TTC549 (cell line): ENCODE results near the gene FUS.
"Not testable (repeated sequence)": the region's sequence is repeated elsewhere in the genome, so short reads cannot be mapped to it uniquely, and the experiment has no call there.

ENCODE experiments used
- FAIRE-seq: peaks from 2 replicates; lab custom pipeline; 2012; peaks lifted over from hg19 to GRCh38; lab: Jason Lieb, UNC

FUS gene

DNA sequence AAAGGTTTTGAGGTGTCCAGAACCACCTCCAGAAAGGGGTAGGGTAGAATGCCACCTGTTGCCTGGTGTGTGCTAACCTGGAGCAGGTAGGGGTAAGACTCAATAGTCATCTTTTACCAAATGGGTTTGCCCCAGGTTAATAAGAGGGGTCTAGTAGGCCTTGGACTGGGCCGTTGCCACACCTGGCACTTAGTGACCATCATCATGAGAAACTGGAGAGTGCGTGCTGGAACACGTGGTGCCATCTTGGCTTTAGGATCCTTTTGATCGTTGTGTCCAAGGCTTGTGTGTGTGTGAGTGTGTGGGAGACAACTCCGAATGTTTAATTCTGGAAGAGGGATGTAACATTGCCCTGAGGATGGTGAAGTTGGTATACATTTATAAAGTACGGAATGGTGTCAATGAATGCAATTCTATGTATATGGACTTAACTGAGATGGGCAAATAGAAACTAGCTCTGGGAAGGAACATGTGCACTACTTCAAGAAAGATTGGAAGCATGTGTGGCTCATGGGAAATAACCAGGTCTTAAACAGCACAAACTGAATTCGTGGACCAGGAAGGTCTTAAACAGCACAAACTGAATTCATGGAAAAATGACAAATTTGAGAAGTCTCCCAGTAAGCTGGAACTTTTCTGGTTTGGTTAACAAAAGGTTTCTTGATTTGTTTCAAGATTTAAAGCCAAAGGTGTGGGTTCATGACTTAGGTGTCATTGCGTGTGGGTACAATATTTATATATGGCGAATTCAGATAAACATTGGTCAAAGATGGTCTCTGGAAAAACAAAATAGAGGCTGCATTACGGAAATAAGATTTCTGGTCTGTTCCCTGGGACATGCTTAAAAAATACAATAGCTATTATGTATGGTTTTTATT, 7.2 kb downstream of the FUS start:
- FAIRE-seq, result no peak

DNA sequence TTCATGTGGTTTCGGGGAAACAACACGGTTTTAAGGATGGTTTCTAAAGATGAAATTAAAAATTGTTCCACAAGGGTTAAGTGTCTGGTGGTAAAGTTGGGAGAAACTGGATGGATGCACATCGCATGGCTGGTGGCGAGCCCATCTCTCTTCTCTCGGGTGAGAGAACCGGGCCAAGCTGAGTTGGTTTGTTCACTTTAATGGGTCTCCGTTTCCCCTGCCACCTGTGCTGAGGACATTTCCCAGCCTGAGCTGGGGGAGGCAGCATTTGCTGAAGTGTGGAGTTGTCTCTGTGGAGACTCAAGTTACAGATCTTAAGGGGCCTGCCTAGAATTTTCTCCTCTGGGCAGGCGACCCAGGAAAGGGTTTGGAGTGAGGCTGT, 7.9 kb downstream of the FUS start:
- FAIRE-seq, result no peak

- no peak for FAIRE-seq
Observed at GRCh38 chr16:31188450-31189411, 8.8 kb downstream of the FUS start.

- no peak for FAIRE-seq
Observed at GRCh38 chr16:31189412-31189778, 9.5 kb downstream of the FUS start.

GRCh38 chr16:31190061-31190460, 10.1 kb downstream of the FUS start:
- FAIRE-seq, result no peak

- no peak for FAIRE-seq
Observed at GRCh38 chr16:31190818-31191444, 11.0 kb downstream of the FUS start.

DNA sequence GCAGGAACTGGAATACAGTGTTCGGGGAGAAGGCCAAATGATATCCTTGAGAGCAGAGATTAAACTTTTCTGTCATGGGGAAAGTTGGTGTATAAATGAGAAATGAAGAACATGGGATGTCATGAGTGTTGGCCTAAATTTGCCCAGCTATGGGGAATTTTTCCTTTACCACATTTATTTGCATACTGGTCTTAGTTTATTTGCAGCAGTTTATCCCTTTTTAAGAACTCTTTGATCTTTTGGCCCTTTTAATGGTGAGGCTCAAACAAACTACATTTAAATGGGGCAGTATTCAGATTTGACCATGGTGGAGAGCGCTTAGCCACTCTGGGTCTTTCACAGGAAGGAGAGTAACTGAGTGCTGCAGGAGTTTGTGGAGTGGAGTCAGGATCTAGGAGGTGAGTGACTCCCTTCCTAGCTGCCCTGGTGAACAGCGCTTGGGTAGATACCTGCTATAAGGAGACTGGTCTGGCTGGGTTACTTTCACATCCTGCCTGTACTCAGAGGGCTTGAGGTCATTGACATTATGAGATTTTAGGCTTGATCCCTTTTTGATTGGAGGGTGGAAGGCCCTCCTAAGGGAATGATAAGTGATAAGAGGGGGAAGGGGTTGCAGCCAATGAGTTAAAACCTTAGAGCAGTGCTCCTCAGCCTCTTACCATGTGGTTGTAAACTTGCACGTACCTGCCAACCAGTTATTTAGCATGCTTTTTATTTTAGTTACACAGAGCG, 11.9 kb downstream of the FUS start:
- no peak for FAIRE-seq

DNA sequence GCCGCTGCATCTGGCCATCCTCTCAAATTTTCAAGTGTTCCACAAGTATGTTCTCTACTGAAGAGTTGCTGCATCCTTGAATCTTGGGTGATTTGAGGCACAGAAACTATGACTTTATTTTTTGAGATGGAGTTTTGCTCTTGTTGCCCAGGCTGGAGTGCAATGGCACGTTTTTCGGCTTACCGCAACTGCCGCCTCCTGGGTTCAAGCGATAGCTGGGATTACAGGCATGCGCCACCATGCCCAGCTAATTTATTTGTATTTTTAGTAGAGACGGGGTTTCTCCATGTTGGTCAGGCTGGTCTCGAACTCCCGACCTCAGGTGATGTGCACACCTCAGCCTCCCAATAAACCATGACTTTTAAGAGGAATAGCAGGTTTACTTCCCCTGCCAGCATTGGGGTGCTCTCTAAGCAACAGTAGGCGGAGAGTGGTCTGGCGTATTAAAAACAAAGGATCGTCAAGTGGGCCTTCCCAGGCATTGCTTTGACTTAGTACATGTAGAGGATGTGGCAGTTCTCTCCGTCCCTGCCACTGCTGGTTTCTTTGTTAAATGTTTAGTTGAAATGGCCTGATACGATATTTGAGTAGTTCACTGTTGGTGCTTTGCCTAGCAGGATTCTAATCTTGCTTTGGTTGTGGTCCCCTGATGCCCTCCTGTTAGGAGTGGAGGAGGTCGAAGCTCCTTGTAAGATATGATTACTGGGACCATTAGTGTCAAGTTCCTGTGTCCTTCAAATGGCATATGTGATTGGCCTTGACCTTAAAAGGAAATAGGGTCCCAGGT, 13.1 kb downstream of the FUS start:
- FAIRE-seq, result no peak

DNA sequence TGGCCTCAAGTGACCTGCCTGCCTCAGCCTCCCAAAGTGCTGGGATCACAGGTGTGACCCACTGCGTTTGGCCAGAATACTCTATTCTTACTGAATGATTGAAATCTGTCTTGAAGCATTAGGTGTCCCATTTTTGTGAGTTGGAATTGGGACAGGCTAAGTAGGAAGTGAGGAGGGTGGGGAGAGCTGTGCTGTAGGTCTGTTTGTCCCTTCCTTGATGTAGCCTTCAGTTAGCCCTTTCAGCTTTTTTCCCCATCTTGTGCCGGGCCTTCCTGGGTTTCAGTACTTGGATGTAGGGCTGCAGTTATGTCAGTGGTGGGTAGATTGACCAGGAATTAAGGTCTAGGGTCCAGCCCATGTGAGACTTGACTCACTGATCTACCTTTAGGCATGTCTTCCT, 13.9 kb downstream of the FUS start:
- FAIRE-seq, result no peak

- no peak for FAIRE-seq
Observed at GRCh38 chr16:31194898-31195297, 15.0 kb downstream of the FUS start.

GRCh38 chr16:31195861-31196260, 15.9 kb downstream of the FUS start:
- FAIRE-seq, result not testable (repeated sequence)

GRCh38 chr16:31196324-31197088, 16.6 kb downstream of the FUS start:
- FAIRE-seq, result no peak

DNA sequence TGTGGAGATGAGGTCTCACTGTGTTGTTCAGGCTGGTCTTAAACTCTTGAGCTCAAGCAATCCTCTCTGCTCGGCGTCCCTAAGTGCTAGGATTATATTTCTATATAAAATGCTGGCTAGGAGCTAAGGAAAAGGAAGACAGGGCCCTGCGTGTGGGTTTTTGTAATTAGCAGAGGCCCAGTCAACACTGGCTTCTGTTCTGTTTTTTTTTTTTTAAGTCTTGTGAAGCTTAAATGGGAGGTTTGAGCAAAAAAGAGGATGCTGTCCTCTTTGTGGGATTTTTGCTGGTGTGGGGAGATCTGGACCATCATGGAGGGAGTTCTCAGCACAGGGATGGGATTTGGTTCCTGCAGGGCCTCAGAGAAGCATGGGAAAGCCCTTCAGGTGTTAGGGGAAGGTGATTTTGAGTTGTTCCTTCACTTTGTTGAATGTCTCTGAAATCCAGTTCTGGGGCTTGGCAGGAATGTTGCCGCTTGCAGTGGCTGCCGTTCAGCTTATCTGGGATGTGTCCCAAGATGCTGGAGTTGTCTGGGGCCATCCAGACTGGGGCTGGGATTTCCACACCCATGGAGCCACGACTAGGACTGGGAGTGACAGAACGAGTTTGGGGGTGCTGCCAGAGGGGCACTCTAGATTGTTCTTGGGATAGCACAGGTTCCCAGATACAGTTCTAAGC, 18.4 kb downstream of the FUS start:
- no peak for FAIRE-seq

GRCh38 chr16:31199430-31200041, 19.6 kb downstream of the FUS start:
- FAIRE-seq, result no peak

DNA sequence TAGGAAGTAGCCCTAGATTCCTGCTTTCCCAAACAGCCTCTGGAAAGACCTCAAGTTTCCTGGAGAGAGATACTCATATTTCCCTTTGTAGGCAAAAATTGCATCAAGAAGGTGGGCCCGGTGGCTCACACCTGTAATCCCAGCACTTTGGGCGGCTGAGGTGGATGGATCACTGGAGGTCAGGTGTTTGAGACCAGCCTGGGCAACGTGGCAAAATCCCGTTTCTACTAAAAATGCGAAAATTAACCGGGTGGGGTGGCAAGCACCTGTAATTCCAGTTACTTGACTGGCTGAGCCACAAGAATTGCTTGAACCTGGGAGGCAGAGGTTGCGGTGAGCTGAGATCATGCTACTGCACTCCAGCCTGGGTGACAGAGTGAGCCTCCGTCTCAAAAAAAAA, 20.2 kb downstream of the FUS start:
- FAIRE-seq, result not testable (repeated sequence)

DNA sequence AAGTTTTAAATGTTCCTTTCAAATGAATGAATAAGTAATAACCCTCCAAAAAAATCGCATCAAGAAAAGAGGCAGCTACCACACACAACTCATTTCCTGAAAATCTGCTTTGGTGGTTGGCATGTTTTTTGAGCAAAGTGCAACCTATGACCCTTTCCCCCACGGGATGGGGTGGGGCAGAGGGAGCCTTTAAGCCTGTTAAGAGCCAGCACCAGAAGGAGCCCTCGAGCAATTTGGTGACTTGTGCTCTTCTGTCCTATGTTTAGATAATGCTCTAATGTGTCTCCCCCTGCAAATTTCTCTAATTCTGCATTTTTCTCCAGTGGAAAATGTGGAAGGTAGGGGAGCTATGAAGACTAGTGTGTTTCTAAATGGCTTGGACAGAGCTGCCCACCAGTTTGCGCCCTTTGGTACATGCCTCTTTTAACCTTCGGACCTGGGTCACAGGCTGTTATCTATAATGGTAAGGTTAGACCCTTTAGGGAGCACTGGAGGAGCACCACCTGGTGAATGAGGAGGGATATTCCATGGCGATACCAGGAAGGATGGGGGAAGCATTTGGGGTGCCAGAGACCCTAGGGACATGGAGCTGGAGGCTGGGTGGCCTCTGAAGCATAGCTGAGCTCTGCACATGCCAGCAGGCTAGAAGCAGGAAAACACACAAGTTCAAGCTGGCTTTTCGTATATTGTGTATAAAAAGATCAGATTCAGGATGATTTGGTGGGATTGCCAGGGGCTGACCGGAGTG, 21.1 kb downstream of the FUS start:
- no peak for FAIRE-seq

DNA sequence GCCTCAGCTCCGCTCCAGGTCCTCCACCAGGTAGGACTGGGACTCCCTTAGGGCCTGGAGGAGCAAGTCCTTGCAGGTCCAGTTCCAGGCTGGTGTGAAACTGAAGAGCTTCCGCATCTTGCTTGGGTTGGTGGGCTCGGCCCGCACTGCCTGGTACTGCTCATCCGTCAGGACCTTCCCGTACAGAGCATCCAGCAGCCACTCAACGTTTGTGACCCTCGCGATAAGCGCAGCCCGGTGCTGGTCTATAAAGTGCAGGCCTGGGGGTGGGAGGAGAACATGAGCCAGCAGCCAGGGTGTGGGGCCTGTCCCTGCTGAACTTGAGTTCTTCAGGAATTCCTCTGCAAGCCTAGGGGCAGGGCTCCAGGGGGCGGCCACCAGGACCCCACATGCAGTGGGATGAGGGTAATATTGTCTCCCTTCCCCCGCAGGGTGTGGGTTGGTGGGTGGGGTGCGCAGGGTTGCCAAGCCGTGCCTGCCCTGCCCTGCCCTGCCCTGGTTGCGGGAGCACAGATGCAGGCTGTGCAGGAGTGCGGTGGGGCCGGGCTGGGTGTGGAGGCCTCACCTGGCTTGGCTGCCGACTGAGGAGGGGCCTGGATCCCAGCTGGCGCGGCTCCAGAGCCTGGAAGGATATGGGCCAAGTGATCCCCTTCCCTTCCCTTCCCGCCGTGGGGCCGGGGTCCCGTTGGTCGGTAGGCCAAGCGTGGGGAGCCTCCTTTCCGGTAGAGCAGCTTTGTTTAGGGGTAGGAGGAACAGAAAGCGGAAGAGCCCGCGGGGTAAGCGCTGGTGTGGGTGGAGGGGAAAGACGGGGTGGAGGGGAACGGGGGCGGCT, 21.9 kb downstream of the FUS start:
- FAIRE-seq, result no peak
